SU-DHL-6 (cell line): ENCODE data around the gene TRPV5.

ENCODE experiments used
- H2AFZ ChIP-seq: fragments of 200-600 bp; sonication (generic); 2 replicates; pipeline ENCODE4 v1.6.1; 2014; ENCODE audit warnings: low read depth, mild to moderate bottlenecking, moderate library complexity, mixed read lengths, antibody characterized with exemption, low read length; ENCODE audit not compliant: severe bottlenecking
- H3F3A ChIP-seq: fragments of 200-600 bp; shearing (Covaris generic); 2 replicates; pipeline ENCODE4 v1.6.0; 2016; ENCODE audit warnings: antibody characterized with exemption, mild to moderate bottlenecking; ENCODE audit not compliant: insufficient read depth
- H3K27ac ChIP-seq: fragments of 200-600 bp; sonication (generic); 2 replicates; pipeline ENCODE4 v1.5.1; 2016; ENCODE audit warnings: low read depth, mild to moderate bottlenecking, low read length, moderate library complexity, mixed read lengths
- H3K27me3 ChIP-seq: fragments of 200-600 bp; sonication (generic), shearing (Covaris generic); 2 replicates; pipeline ENCODE4 v1.6.0; 2014; ENCODE audit warnings: mild to moderate bottlenecking, low read length
- H3K36me3 ChIP-seq: fragments of 200-600 bp; sonication (generic); 2 replicates; pipeline ENCODE4 v1.6.1; 2014; ENCODE audit warnings: mild to moderate bottlenecking, low read length, mixed read lengths
- H3K4me2 ChIP-seq: fragments of 300-600, 200-600 bp; shearing (Covaris generic), sonication (generic); 2 replicates; pipeline ENCODE4 v1.6.0; 2014; ENCODE audit warnings: low read length, low read depth, mild to moderate bottlenecking; ENCODE audit not compliant: poor library complexity, severe bottlenecking
- H3K4me3 ChIP-seq: fragments of 200-600 bp; sonication (generic); 2 replicates; pipeline ENCODE4 v1.5.1; 2014; ENCODE audit warnings: antibody characterized with exemption, low read length, mild to moderate bottlenecking, mixed read lengths; ENCODE audit not compliant: insufficient read depth, poor library complexity, severe bottlenecking
- H3K79me2 ChIP-seq: fragments of 200-600 bp; sonication (generic); 2 replicates; pipeline ENCODE4 v1.6.1; 2014; ENCODE audit warnings: mild to moderate bottlenecking, low read length, moderate library complexity; ENCODE audit not compliant: insufficient read depth
- H3K9ac ChIP-seq: fragments of 200-600 bp; sonication (generic); 2 replicates; pipeline ENCODE4 v1.7.0; 2014; ENCODE audit warnings: mild to moderate bottlenecking, low read length
- H3K9me2 ChIP-seq: fragments of 200-600 bp; sonication (generic); replicated peaks from 2 replicates; pipeline ENCODE4 v1.6.1; 2014; ENCODE audit warnings: low read length; ENCODE audit not compliant: insufficient read depth
- H3K9me3 ChIP-seq: fragments of 200-600 bp; sonication (generic); 2 replicates; pipeline ENCODE4 v1.6.1; 2014; ENCODE audit warnings: low read length, mixed read lengths; ENCODE audit not compliant: insufficient read depth
- H4K20me1 ChIP-seq: fragments of 200-600 bp; sonication (generic); 2 replicates; pipeline ENCODE4 v1.6.1; 2014; ENCODE audit warnings: low read depth, mild to moderate bottlenecking, antibody characterized with exemption, low read length, moderate library complexity, mixed read lengths
- EZH2phosphoT487 ChIP-seq: fragments of 200-600 bp; sonication (generic), shearing (Covaris generic); conservative IDR thresholded peaks from 2 replicates; pipeline ENCODE4 v1.6.1; 2018; ENCODE audit warnings: mild to moderate bottlenecking, antibody characterized with exemption, low read length, moderate library complexity, mixed read lengths
- TF ChIP-seq, protein P1 (sequence below): fragments of 200-600 bp; sonication (generic); IDR thresholded peaks from one replicate; pipeline ENCODE4 v1.5.1; 2017; ENCODE audit warnings: antibody characterized with exemption, mild to moderate bottlenecking, low read length, moderate library complexity; ENCODE audit not compliant: insufficient read depth, poor library complexity, severe bottlenecking

Gene TRPV5

DNA sequence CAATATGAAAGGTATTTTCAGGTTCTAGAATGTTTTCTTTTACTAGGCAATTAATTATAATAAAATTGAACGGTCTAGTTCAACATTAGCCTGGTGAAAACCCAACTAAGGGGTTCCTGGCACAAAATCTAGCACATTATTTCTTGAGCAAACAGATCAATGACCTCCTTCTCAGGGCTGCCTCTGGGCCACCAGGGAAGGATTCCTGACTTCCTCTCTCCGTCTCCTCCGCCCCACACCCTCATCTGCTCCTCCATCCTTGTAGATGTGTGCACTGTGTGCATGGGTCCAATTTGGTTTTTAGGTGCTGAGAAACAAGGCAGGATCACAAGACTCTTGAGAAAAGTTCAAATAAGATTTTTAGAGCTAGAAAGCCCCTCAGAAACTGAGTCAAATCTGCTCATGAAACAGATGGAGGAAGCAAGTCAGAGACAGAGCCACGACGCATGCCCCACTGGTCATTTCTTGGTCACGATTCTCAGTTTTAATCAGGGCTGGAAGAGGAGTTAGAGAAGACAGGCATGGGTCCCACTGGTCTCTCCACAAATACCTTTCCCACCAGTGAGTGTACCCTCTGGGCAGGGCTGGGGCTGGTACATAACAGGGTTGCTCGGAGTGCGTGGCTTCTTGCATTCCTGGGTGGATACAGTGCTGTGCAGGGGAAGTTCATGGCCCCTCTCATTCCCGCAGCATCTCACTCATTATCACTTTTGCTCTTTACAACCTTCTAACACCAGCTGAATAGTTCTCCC, 51.8 kb downstream of the TRPV5 start:
- TF ChIP-seq, protein P1, sequence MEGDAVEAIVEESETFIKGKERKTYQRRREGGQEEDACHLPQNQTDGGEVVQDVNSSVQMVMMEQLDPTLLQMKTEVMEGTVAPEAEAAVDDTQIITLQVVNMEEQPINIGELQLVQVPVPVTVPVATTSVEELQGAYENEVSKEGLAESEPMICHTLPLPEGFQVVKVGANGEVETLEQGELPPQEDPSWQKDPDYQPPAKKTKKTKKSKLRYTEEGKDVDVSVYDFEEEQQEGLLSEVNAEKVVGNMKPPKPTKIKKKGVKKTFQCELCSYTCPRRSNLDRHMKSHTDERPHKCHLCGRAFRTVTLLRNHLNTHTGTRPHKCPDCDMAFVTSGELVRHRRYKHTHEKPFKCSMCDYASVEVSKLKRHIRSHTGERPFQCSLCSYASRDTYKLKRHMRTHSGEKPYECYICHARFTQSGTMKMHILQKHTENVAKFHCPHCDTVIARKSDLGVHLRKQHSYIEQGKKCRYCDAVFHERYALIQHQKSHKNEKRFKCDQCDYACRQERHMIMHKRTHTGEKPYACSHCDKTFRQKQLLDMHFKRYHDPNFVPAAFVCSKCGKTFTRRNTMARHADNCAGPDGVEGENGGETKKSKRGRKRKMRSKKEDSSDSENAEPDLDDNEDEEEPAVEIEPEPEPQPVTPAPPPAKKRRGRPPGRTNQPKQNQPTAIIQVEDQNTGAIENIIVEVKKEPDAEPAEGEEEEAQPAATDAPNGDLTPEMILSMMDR, result no peak
- no peak for TF ChIP-seq EZH2phosphoT487
- no peaks in the 10 kb centered on the region for H3F3A ChIP-seq
- H3K9ac ChIP-seq, result no peak overlapping the region
- no peaks in the 10 kb centered on the region for H3K79me2 ChIP-seq
- H4K20me1 ChIP-seq, result no peaks in the 10 kb centered on the region
- H3K9me2 ChIP-seq, result no peaks in the 10 kb centered on the region
- no peaks in the 10 kb centered on the region for H3K27me3 ChIP-seq
- H3K36me3 ChIP-seq, result no peaks in the 10 kb centered on the region
- no peak overlapping the region for H3K4me2 ChIP-seq
- H2AFZ ChIP-seq, result no peak overlapping the region
- H3K27ac ChIP-seq, result no peak overlapping the region
- H3K4me3 ChIP-seq, result no peak overlapping the region
- H3K9me3 ChIP-seq, result no peaks in the 10 kb centered on the region

GRCh38 chr7:142880876-142881505, 52.6 kb downstream of the TRPV5 start:
- no peak overlapping the region for H3K27ac ChIP-seq
- H2AFZ ChIP-seq, result no peak overlapping the region
- no peaks in the 10 kb centered on the region for H4K20me1 ChIP-seq
- H3K9ac ChIP-seq, result no peak overlapping the region
- no peak overlapping the region for H3K4me3 ChIP-seq
- no peaks in the 10 kb centered on the region for H3K27me3 ChIP-seq
- no peaks in the 10 kb centered on the region for H3K79me2 ChIP-seq
- H3K9me2 ChIP-seq, result no peaks in the 10 kb centered on the region
- no peaks in the 10 kb centered on the region for H3F3A ChIP-seq
- no peak overlapping the region for H3K4me2 ChIP-seq
- TF ChIP-seq EZH2phosphoT487, result no peak
- TF ChIP-seq, protein P1, result peak; percentile 84
- no peaks in the 10 kb centered on the region for H3K9me3 ChIP-seq
- H3K36me3 ChIP-seq, result no peaks in the 10 kb centered on the region

DNA sequence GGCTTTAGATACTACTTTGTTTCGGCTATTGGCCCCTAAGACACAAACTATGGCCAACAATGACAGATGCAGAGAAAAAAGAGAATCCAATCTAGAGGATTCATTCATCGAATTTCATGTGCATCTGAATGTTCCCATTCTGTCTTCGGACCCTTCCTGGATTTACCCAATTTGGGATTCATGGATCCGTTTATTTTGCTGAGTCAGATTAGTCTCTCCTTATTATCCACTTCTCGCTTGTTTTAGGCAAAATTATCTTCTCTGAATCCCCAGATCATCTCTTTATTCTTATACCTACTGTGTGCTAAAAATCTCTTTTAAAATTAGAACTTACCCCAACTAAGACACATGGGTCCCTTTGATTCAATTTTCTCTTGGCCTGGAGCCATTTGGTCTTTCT, 54.5 kb downstream of the TRPV5 start:
- H3K4me3 ChIP-seq, result no peak overlapping the region
- no peaks in the 10 kb centered on the region for H3K9me2 ChIP-seq
- no peaks in the 10 kb centered on the region for H3K27me3 ChIP-seq

More for the DNA sequence above, 54.5 kb downstream of the TRPV5 start:
- H3K79me2 ChIP-seq, result no peaks in the 10 kb centered on the region
- TF ChIP-seq, protein P1, result no peak
- no peak for TF ChIP-seq EZH2phosphoT487
- no peak overlapping the region for H3K27ac ChIP-seq
- H3K4me2 ChIP-seq, result no peak overlapping the region
- no peaks in the 10 kb centered on the region for H3K36me3 ChIP-seq
- H3K9ac ChIP-seq, result no peak overlapping the region
- H2AFZ ChIP-seq, result no peak overlapping the region
- H3K9me3 ChIP-seq, result no peaks in the 10 kb centered on the region
- H4K20me1 ChIP-seq, result no peaks in the 10 kb centered on the region
- H3F3A ChIP-seq, result no peaks in the 10 kb centered on the region
